HepG2 (cell line): ENCODE measurements around the gene ALKBH4. TPM values are rescaled to one million over a fixed set of nuclear protein-coding genes. Genes with fewer than 3 reads are reported as not detected.

Experiments
- BHLHE40 ChIP-seq: IDR thresholded peaks from 2 replicates; pipeline ENCODE4 v1.6.1; 2011; ENCODE audit warnings: low read length, improper control_type of control experiment
- CCAR2 ChIP-seq: fragments of 200-400 bp; formaldehyde crosslinking; optimal IDR thresholded peaks from 2 replicates; pipeline ENCODE3; 2018; ENCODE audit warnings: low read depth, mild to moderate bottlenecking, low read length, moderate library complexity
- CTCF ChIP-seq: sonication (generic); formaldehyde crosslinking; IDR thresholded peaks from 2 replicates; pipeline ENCODE4 v1.5.0; 2020; ENCODE audit warnings: mild to moderate bottlenecking, missing genetic modification reagents, moderate library complexity
- HDAC1 ChIP-seq: sonication (generic); formaldehyde crosslinking; IDR thresholded peaks from 2 replicates; pipeline ENCODE4 v1.5.1; 2020; ENCODE audit warnings: mild to moderate bottlenecking, missing genetic modification reagents
- KMT2B ChIP-seq: IDR thresholded peaks from 2 replicates; pipeline ENCODE4 v1.6.1; 2016; ENCODE audit warnings: missing genetic modification reagents, missing compliant biosample characterization
- MED1 ChIP-seq: sonication (generic); formaldehyde crosslinking; IDR thresholded peaks from 2 replicates; pipeline ENCODE4 v1.4.0; 2020; ENCODE audit warnings: missing genetic modification reagents
- NFRKB ChIP-seq: fragments of 450-650 bp; IDR thresholded peaks from 2 replicates; pipeline ENCODE4 v1.6.1; 2017
- ZBTB2 ChIP-seq: sonication (generic); formaldehyde crosslinking; IDR thresholded peaks from 2 replicates; pipeline ENCODE4 v1.8.0; 2022; ENCODE audit warnings: low read depth, missing genetic modification reagents
- ZFP82 ChIP-seq: sonication (generic); formaldehyde crosslinking; IDR thresholded peaks from 2 replicates; pipeline ENCODE4 v1.5.1; 2020; ENCODE audit warnings: mild to moderate bottlenecking, missing genetic modification reagents, borderline replicate concordance
- ZFY ChIP-seq: sonication (generic); formaldehyde crosslinking; IDR thresholded peaks from 2 replicates; pipeline ENCODE4 v1.4.0; 2020; ENCODE audit warnings: missing genetic modification reagents
- ZNF24 ChIP-seq: fragments of 450-650 bp; IDR thresholded peaks from 2 replicates; pipeline ENCODE4 v1.6.1; 2017; ENCODE audit warnings: antibody characterized with exemption, mild to moderate bottlenecking
- ZNF3 ChIP-seq: IDR thresholded peaks from 2 replicates; pipeline ENCODE4 v1.7.0; 2017; ENCODE audit warnings: inconsistent platforms
- ZNF44 ChIP-seq: sonication (generic); formaldehyde crosslinking; IDR thresholded peaks from 2 replicates; pipeline ENCODE4 v1.5.1; 2020; ENCODE audit warnings: mild to moderate bottlenecking, missing genetic modification reagents
- ZNF563 ChIP-seq: sonication (generic); formaldehyde crosslinking; IDR thresholded peaks from 2 replicates; pipeline ENCODE4 v1.8.0; 2022; ENCODE audit warnings: mild to moderate bottlenecking, moderate library complexity, missing genetic modification reagents
- ZNF605 ChIP-seq: sonication (generic); formaldehyde crosslinking; IDR thresholded peaks from 2 replicates; pipeline ENCODE4 v1.8.0; 2022; ENCODE audit warnings: mild to moderate bottlenecking, missing genetic modification reagents
- ZNF709 ChIP-seq: sonication (generic); formaldehyde crosslinking; IDR thresholded peaks from 2 replicates; pipeline ENCODE4 v1.5.0; 2020; ENCODE audit warnings: mild to moderate bottlenecking, missing genetic modification reagents
- polyA plus RNA-seq, 8 experiments: library from polyadenylated mRNA; depleted of rRNA in 3 of 8; stranded (reverse) in 7 of 8; unstranded in 1 of 8; fragments of >200 nt; fragmentation: Illumina TruSeq in 4 of 8; extraction: Trizol in 4 of 8; gene quantifications; 2 replicates each; pipeline versions ENCODE4 v1.2.1 to v1.2.3, GENCODE V29; 2011 to 2016; ENCODE audit warnings: low read depth in 4 of 8, missing spikeins in 1 of 8, mixed read lengths in 1 of 8; ENCODE audit not compliant: insufficient read depth in 1 of 8
- total RNA-seq, 5 experiments: library from RNA; depleted of rRNA; stranded (reverse); fragments of >200 nt; fragmentation: Illumina TruSeq; extraction: Trizol; gene quantifications; 2 replicates each; pipeline ENCODE4 v1.2.3, GENCODE V29; 2016; ENCODE audit warnings: low read depth in 1 of 5

The ALKBH4 gene
- total and polyA plus RNA-seq, 2 of the 13 experiments (the other 11 are each of a cell fraction or from before 2014, with no cell fraction given): 2.6 to 8.8 TPM

GRCh38 chr7:102433219-102434038 lies 31.2 kb downstream of the ALKBH4 start, which contains the start of gene ORAI2 (continued):
- peak; percentile 5; the same call in 1 of the 2 replicates for TF ChIP-seq ZFP82 (CRISPR knock-in tag)
- 0 out of 2 replicates have a peak, but pooled peaks have one; percentile 37 for TF ChIP-seq ZNF709 (CRISPR knock-in tag)
- TF ChIP-seq ZBTB2 (CRISPR knock-in tag): peak; percentile 70
- peak; percentile 56 for TF ChIP-seq ZFY (CRISPR knock-in tag)
- 0 out of 2 replicates have a peak, but pooled peaks have one; percentile 19 for TF ChIP-seq MED1
- 0 out of 2 replicates have a peak, but pooled peaks have one; percentile 3 for TF ChIP-seq CTCF
- no peak for TF ChIP-seq ZNF605 (CRISPR knock-in tag)
- TF ChIP-seq CCAR2: no peak
- peak; percentile 49 for TF ChIP-seq HDAC1 (CRISPR knock-in tag)
- no peak for TF ChIP-seq ZNF24
- TF ChIP-seq KMT2B (CRISPR knock-in tag): no peak
- TF ChIP-seq NFRKB: no peak
- no peak for TF ChIP-seq ZNF3 (CRISPR knock-in tag)
- TF ChIP-seq ZNF44: no peak
- TF ChIP-seq ZNF563 (CRISPR knock-in tag): 0 out of 2 replicates have a peak, but pooled peaks have one; percentile 31
- peak; percentile 69 for TF ChIP-seq BHLHE40
